SH-SY5Y (cell line): ENCODE measurements around the gene CFAP251.

ENCODE experiments used
- GATA2 ChIP-seq: IDR thresholded peaks from 2 replicates; pipeline ENCODE4 v1.6.1; 2011; ENCODE audit warnings: mild to moderate bottlenecking, low read depth, low read length
- GATA3 ChIP-seq: IDR thresholded peaks from 2 replicates; pipeline ENCODE4 v1.6.1; 2011; ENCODE audit warnings: low read depth, mild to moderate bottlenecking, low read length, moderate library complexity

The CFAP251 gene

GRCh38 chr12:121974026-121974985 is 55.9 kb downstream of the CFAP251 start:
- no peak for TF ChIP-seq GATA3
- no peak for TF ChIP-seq GATA2

- TF ChIP-seq GATA2 (no peak), GATA3 (no peak)
Measured at GRCh38 chr12:121975021-121975420, 56.6 kb downstream of the CFAP251 start.

- TF ChIP-seq GATA3 (no peak), GATA2 (no peak)
Measured at GRCh38 chr12:121976950-121977349, 58.6 kb downstream of the CFAP251 start.

GRCh38 chr12:121980191-121980891 is 61.9 kb downstream of the CFAP251 start:
- TF ChIP-seq GATA3 (no peak), GATA2 (no peak)

- no peak for TF ChIP-seq GATA2
- TF ChIP-seq GATA3: no peak
Measured at GRCh38 chr12:121980892-121981272, 62.5 kb downstream of the CFAP251 start.

GRCh38 chr12:121981456-121981855 is 63.1 kb downstream of the CFAP251 start:
- no peak for TF ChIP-seq GATA3
- TF ChIP-seq GATA2: no peak

GRCh38 chr12:121982950-121983349 is 64.6 kb downstream of the CFAP251 start:
- TF ChIP-seq GATA3: no peak

- no peak for TF ChIP-seq GATA3
- TF ChIP-seq GATA2: no peak
Measured at GRCh38 chr12:121983536-121984210, 65.3 kb downstream of the CFAP251 start.

- no peak for TF ChIP-seq GATA2
- no peak for TF ChIP-seq GATA3
Measured at GRCh38 chr12:121986489-121987245, 68.3 kb downstream of the CFAP251 start.

- no peak for TF ChIP-seq GATA3
- no peak for TF ChIP-seq GATA2
Measured at GRCh38 chr12:121989276-121990113, 71.1 kb downstream of the CFAP251 start.

- TF ChIP-seq GATA2 (no peak), GATA3 (no peak)
Measured at GRCh38 chr12:121990114-121990647, 71.8 kb downstream of the CFAP251 start.

- TF ChIP-seq GATA3 (no peak), GATA2 (no peak)
Measured at GRCh38 chr12:121990692-121991603, 72.6 kb downstream of the CFAP251 start.
